ENCODE measurements around the gene AHCYL2. TPM values are rescaled to one million over a fixed set of nuclear protein-coding genes. Genes with fewer than 3 reads are reported as not detected.

AHCYL2 gene
- total and polyA plus RNA-seq, 12 donors = 6.6 to 57.1 (median 21.7) TPM

- intact Hi-C loops (cut with DNase I) = loop anchor here in 1 of 2 donors (10.0 kb wide), 1 partner anchor 248 kb away; no protein-coding TSS in a partner anchor
- 63 to 67% (median 64%) methylated on average over 1 of the region's 1 CpG for WGBS, 4 donors
- DNase-seq = no peak
These were observed 237.6 kb downstream of the AHCYL2 start for GRCh38 chr7:129462420-129462819.

GRCh38 chr7:129464194-129464593, 239.4 kb downstream of the AHCYL2 start:
- intact Hi-C loops (cut with DNase I) = loop anchor here in 1 of 2 donors (10.0 kb wide), 1 partner anchor 249 kb away; no protein-coding TSS in a partner anchor
- no peak overlapping the region for H3K27ac ChIP-seq
- H3K4me1 ChIP-seq (replicated peaks in 1 of 2) = no peaks in the 10 kb centered on the region
- no peaks in the 10 kb centered on the region for H3K36me3 ChIP-seq (replicated peaks in 1 of 2)
- no peak for DNase-seq
- no peaks in the 10 kb centered on the region for H3K9me3 ChIP-seq (replicated peaks in 1 of 3)
- no peak overlapping the region for H3K4me3 ChIP-seq
- no peaks in the 10 kb centered on the region for H3K27me3 ChIP-seq
- TF ChIP-seq, protein P1, sequence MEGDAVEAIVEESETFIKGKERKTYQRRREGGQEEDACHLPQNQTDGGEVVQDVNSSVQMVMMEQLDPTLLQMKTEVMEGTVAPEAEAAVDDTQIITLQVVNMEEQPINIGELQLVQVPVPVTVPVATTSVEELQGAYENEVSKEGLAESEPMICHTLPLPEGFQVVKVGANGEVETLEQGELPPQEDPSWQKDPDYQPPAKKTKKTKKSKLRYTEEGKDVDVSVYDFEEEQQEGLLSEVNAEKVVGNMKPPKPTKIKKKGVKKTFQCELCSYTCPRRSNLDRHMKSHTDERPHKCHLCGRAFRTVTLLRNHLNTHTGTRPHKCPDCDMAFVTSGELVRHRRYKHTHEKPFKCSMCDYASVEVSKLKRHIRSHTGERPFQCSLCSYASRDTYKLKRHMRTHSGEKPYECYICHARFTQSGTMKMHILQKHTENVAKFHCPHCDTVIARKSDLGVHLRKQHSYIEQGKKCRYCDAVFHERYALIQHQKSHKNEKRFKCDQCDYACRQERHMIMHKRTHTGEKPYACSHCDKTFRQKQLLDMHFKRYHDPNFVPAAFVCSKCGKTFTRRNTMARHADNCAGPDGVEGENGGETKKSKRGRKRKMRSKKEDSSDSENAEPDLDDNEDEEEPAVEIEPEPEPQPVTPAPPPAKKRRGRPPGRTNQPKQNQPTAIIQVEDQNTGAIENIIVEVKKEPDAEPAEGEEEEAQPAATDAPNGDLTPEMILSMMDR (IDR thresholded peaks at IDR 0.05) = no peak
- TF ChIP-seq POLR2A (IDR thresholded peaks at IDR 0.05) = no peak
- WGBS, 4 donors = 90 to 97% (median 96%) methylated on average over 4 of the region's 4 CpGs

More at GRCh38 chr7:129462420-129462819, 237.6 kb downstream of the AHCYL2 start:
- Histone ChIP-seq H3K9me3 (replicated peaks in 1 of 3) (no peaks in the 10 kb centered on the region), H3K27me3 (no peaks in the 10 kb centered on the region), H3K36me3 (replicated peaks in 1 of 2) (no peaks in the 10 kb centered on the region), H3K27ac (no peak overlapping the region), H3K4me3 (no peak overlapping the region), H3K4me1 (replicated peaks in 1 of 2) (no peaks in the 10 kb centered on the region)
- TF ChIP-seq POLR2A (IDR thresholded peaks at IDR 0.05) = no peak
- TF ChIP-seq, protein P1 (IDR thresholded peaks at IDR 0.05) = no peak

GRCh38 chr7:129465080-129465479, 240.2 kb downstream of the AHCYL2 start:
- Histone ChIP-seq H3K36me3 (replicated peaks in 1 of 2) (no peaks in the 10 kb centered on the region), H3K27me3 (no peaks in the 10 kb centered on the region), H3K27ac (no peak overlapping the region), H3K4me3 (no peak overlapping the region), H3K9me3 (replicated peaks in 1 of 3) (no peaks in the 10 kb centered on the region), H3K4me1 (replicated peaks in 1 of 2) (no peaks in the 10 kb centered on the region)
- no peak for TF ChIP-seq POLR2A (IDR thresholded peaks at IDR 0.05)
- TF ChIP-seq, protein P1 (IDR thresholded peaks at IDR 0.05) = no peak
- intact Hi-C loops (cut with DNase I) = loop anchor here in 1 of 2 donors (10.0 kb wide), 1 partner anchor 250 kb away; no protein-coding TSS in a partner anchor
- WGBS, 4 donors = 80 to 85% (median 84%) methylated on average over 2 of the region's 2 CpGs
- DNase-seq = no peak

DNA sequence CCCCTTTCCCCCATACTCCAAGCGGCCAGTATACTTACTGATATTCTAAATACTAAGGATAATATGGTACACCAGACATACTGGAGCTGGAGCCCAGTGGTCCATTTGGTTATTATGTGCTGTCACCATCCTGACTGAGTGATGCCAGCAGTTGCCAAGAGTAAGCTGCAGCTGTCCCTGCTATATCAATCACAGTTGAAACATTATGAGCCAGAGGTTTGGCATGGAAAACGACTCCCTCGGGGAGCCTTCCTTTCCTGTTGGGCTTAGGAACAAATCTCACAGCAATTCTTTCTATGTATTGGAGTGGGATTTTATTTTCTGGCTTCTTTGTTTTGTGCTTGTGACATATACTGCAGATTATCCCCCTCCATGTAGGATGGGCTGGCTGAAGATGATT, 242.0 kb downstream of the AHCYL2 start:
- no peak for DNase-seq
- Histone ChIP-seq H3K4me3 (no peak overlapping the region), H3K4me1 (replicated peaks in 1 of 2) (no peaks in the 10 kb centered on the region), H3K9me3 (replicated peaks in 1 of 3) (no peaks in the 10 kb centered on the region), H3K36me3 (replicated peaks in 1 of 2) (no peaks in the 10 kb centered on the region), H3K27me3 (no peaks in the 10 kb centered on the region), H3K27ac (no peak overlapping the region)
- 84 to 92% (median 89%) methylated on average over 3 of the region's 3 CpGs for WGBS, 4 donors
- intact Hi-C loops (cut with DNase I) = loop anchor here in 1 of 2 donors (10.0 kb wide), 1 partner anchor 252 kb away; no protein-coding TSS in a partner anchor
- TF ChIP-seq, protein P1 (IDR thresholded peaks at IDR 0.05) = no peak
- TF ChIP-seq POLR2A (IDR thresholded peaks at IDR 0.05) = no peak

Data from adrenal gland (tissue), 12 donors.